ENCODE results near the gene ACOX2.

Gene ACOX2

GRCh38 chr3:58526515-58526957 lies 10.5 kb downstream of the ACOX2 start:
- Histone ChIP-seq H3K9me3 (ENCODE audit: insufficient read depth, low read length, severe bottlenecking) (no peaks in the 10 kb centered on the region), H3K36me3 (ENCODE audit: insufficient read depth, low read length) (no peaks in the 10 kb centered on the region), H3K27me3 (ENCODE audit: insufficient read depth, low read length, poor library complexity) (no peaks in the 10 kb centered on the region), H3K4me2 (ENCODE audit: insufficient read depth, low read length) (no peak overlapping the region), H3K4me3 (ENCODE audit: low read depth in 1 of 2, low read length in 2 of 2) (no peak overlapping the region), H4K20me1 (ENCODE audit: insufficient read depth, low read length) (no peaks in the 10 kb centered on the region), H3K9ac (ENCODE audit: low read depth, low read length) (no peak overlapping the region), H3K4me1 (ENCODE audit: insufficient read depth, low read length) (no peaks in the 10 kb centered on the region), H3K79me2 (ENCODE audit: insufficient read depth, low read length) (no peaks in the 10 kb centered on the region), H2AFZ (ENCODE audit: low read depth, low read length) (no peak overlapping the region), H3K27ac (ENCODE audit: low read length) (no peak overlapping the region)
- no peak for ATAC-seq (ENCODE audit: insufficient read depth, low read depth)
- TF ChIP-seq EZH2 (IDR thresholded peaks at IDR 0.05; ENCODE audit: borderline replicate concordance, low read depth, low read length, severe bottlenecking) (no peak), CTCF (IDR thresholded peaks at IDR 0.05; ENCODE audit: borderline replicate concordance, extremely low read depth, low read length, poor library complexity, severe bottlenecking) (no peak)
- no peak for DNase-seq

- Histone ChIP-seq H4K20me1 (ENCODE audit: insufficient read depth, low read length) (no peaks in the 10 kb centered on the region), H3K27ac (ENCODE audit: low read length) (no peak overlapping the region), H3K9ac (ENCODE audit: low read depth, low read length) (no peak overlapping the region), H3K4me2 (ENCODE audit: insufficient read depth, low read length) (no peak overlapping the region), H2AFZ (ENCODE audit: low read depth, low read length) (no peak overlapping the region), H3K4me1 (ENCODE audit: insufficient read depth, low read length) (no peaks in the 10 kb centered on the region), H3K9me3 (ENCODE audit: insufficient read depth, low read length, severe bottlenecking) (no peaks in the 10 kb centered on the region), H3K27me3 (ENCODE audit: insufficient read depth, low read length, poor library complexity) (no peaks in the 10 kb centered on the region), H3K36me3 (ENCODE audit: insufficient read depth, low read length) (no peaks in the 10 kb centered on the region), H3K79me2 (ENCODE audit: insufficient read depth, low read length) (no peaks in the 10 kb centered on the region), H3K4me3 (ENCODE audit: low read depth in 1 of 2, low read length in 2 of 2) (no peak overlapping the region)
- DNase-seq (no peak), ATAC-seq (ENCODE audit: insufficient read depth, low read depth) (no peak)
- TF ChIP-seq EZH2 (IDR thresholded peaks at IDR 0.05; ENCODE audit: borderline replicate concordance, low read depth, low read length, severe bottlenecking) (no peak), CTCF (IDR thresholded peaks at IDR 0.05; ENCODE audit: borderline replicate concordance, extremely low read depth, low read length, poor library complexity, severe bottlenecking) (no peak)
Observed at GRCh38 chr3:58524326-58524888, 12.6 kb downstream of the ACOX2 start.

GRCh38 chr3:58522759-58523425 lies 14.1 kb downstream of the ACOX2 start:
- ATAC-seq (ENCODE audit: insufficient read depth, low read depth) (no peak), DNase-seq (no peak)
- H4K20me1 ChIP-seq (ENCODE audit: insufficient read depth, low read length), result no peaks in the 10 kb centered on the region
- H3K4me3 ChIP-seq (ENCODE audit: low read depth in 1 of 2, low read length in 2 of 2), result no peak overlapping the region
- no peaks in the 10 kb centered on the region for H3K36me3 ChIP-seq (ENCODE audit: insufficient read depth, low read length)
- no peaks in the 10 kb centered on the region for H3K79me2 ChIP-seq (ENCODE audit: insufficient read depth, low read length)
- H2AFZ ChIP-seq (ENCODE audit: low read depth, low read length), result no peak overlapping the region
- TF ChIP-seq EZH2 (IDR thresholded peaks at IDR 0.05; ENCODE audit: borderline replicate concordance, low read depth, low read length, severe bottlenecking) (no peak), CTCF (IDR thresholded peaks at IDR 0.05; ENCODE audit: borderline replicate concordance, extremely low read depth, low read length, poor library complexity, severe bottlenecking) (no peak)
- H3K4me1 ChIP-seq (ENCODE audit: insufficient read depth, low read length), result no peaks in the 10 kb centered on the region
- H3K9ac ChIP-seq (ENCODE audit: low read depth, low read length), result no peak overlapping the region
- no peak overlapping the region for H3K27ac ChIP-seq (ENCODE audit: low read length)
- H3K9me3 ChIP-seq (ENCODE audit: insufficient read depth, low read length, severe bottlenecking), result no peaks in the 10 kb centered on the region
- H3K27me3 ChIP-seq (ENCODE audit: insufficient read depth, low read length, poor library complexity), result no peaks in the 10 kb centered on the region
- H3K4me2 ChIP-seq (ENCODE audit: insufficient read depth, low read length), result no peak overlapping the region

All from DND-41 (cell line).